ENCODE measurements around the gene DYDC1.

GRCh38 chr10:80321183-80321582 lies 35.4 kb downstream of the DYDC1 start:
- TF ChIP-seq CTCF (IDR thresholded peaks at IDR 0.05) = no peak
- TF ChIP-seq EP300 (IDR thresholded peaks at IDR 0.05) = no peak
- no peak for TF ChIP-seq POLR2A (IDR thresholded peaks at IDR 0.05; ENCODE audit: low read depth)
- no peak for TF ChIP-seq POLR2AphosphoS5 (IDR thresholded peaks at IDR 0.05)
